ENCODE results near the gene TBC1D24.

TBC1D24 gene

GRCh38 chr16:2498531-2499253 lies 23.8 kb downstream of the TBC1D24 start:
- Histone ChIP-seq H3K36me3 (replicated peaks; ENCODE audit: low read depth, low read length) (no peaks in the 10 kb centered on the region), H3K4me1 (ENCODE audit: low read length) (peaks cover 9% of the 10 kb centered on the region)
- TF ChIP-seq, protein P1, sequence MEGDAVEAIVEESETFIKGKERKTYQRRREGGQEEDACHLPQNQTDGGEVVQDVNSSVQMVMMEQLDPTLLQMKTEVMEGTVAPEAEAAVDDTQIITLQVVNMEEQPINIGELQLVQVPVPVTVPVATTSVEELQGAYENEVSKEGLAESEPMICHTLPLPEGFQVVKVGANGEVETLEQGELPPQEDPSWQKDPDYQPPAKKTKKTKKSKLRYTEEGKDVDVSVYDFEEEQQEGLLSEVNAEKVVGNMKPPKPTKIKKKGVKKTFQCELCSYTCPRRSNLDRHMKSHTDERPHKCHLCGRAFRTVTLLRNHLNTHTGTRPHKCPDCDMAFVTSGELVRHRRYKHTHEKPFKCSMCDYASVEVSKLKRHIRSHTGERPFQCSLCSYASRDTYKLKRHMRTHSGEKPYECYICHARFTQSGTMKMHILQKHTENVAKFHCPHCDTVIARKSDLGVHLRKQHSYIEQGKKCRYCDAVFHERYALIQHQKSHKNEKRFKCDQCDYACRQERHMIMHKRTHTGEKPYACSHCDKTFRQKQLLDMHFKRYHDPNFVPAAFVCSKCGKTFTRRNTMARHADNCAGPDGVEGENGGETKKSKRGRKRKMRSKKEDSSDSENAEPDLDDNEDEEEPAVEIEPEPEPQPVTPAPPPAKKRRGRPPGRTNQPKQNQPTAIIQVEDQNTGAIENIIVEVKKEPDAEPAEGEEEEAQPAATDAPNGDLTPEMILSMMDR (IDR thresholded peaks at IDR 0.05; ENCODE audit: low read depth, low read length): no peak
- TF ChIP-seq EZH2phosphoT487 (IDR thresholded peaks at IDR 0.05; ENCODE audit: low read depth): no peak

DNA sequence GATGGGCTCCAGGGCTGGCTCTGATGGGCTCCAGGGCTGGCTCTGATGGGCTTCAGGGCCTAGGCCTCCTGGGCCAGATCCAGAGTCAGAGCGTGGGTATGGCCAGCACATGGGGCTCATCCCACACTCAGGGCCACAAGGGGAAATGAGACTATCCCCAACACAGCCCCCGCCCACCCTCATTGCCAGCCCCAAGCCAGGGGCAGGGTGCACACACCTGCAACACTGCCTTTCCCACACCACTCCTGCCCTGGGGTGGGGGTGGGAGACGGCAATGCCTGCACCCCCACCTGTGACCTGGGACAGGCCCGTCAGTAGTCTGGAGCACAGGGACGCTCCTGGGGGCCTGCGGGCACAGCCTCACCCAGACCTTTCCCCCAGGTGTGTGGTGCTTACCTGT lies 24.5 kb downstream of the TBC1D24 start:
- Histone ChIP-seq H2AFZ (ENCODE audit: low read depth, low read length) (no peak overlapping the region), H3K27me3 (ENCODE audit: low read depth, low read length) (no peaks in the 10 kb centered on the region), H3K4me1 (ENCODE audit: low read length) (peaks cover 9% of the 10 kb centered on the region), H3K36me3 (replicated peaks; ENCODE audit: low read depth, low read length) (no peaks in the 10 kb centered on the region), H3K9me3 (ENCODE audit: insufficient read depth, low read length) (no peaks in the 10 kb centered on the region), H3K4me3 (ENCODE audit: low read length) (no peak overlapping the region), H3K79me2 (ENCODE audit: low read length) (no peaks in the 10 kb centered on the region), H4K20me1 (ENCODE audit: insufficient read depth, low read length) (no peaks in the 10 kb centered on the region), H3K9ac (ENCODE audit: low read length) (no peak overlapping the region), H3K27ac (ENCODE audit: low read length) (no peak overlapping the region), H3K4me2 (ENCODE audit: low read length) (no peak overlapping the region)
- TF ChIP-seq EZH2phosphoT487 (IDR thresholded peaks at IDR 0.05; ENCODE audit: low read depth): no peak
- TF ChIP-seq, protein P1 (IDR thresholded peaks at IDR 0.05; ENCODE audit: low read depth, low read length): no peak

More at GRCh38 chr16:2498531-2499253, 23.8 kb downstream of the TBC1D24 start:
- no peak overlapping the region for H3K4me2 ChIP-seq (ENCODE audit: low read length)
- no peak overlapping the region for H3K4me3 ChIP-seq (ENCODE audit: low read length)
- no peak overlapping the region for H3K9ac ChIP-seq (ENCODE audit: low read length)
- no peaks in the 10 kb centered on the region for H3K9me3 ChIP-seq (ENCODE audit: insufficient read depth, low read length)
- no peaks in the 10 kb centered on the region for H4K20me1 ChIP-seq (ENCODE audit: insufficient read depth, low read length)
- H3K27me3 ChIP-seq (ENCODE audit: low read depth, low read length): no peaks in the 10 kb centered on the region
- H2AFZ ChIP-seq (ENCODE audit: low read depth, low read length): no peak overlapping the region
- H3K79me2 ChIP-seq (ENCODE audit: low read length): no peaks in the 10 kb centered on the region
- no peak overlapping the region for H3K27ac ChIP-seq (ENCODE audit: low read length)

- Histone ChIP-seq H3K36me3 (replicated peaks; ENCODE audit: low read depth, low read length) (no peaks in the 10 kb centered on the region), H3K27me3 (ENCODE audit: low read depth, low read length) (no peaks in the 10 kb centered on the region), H3K9ac (ENCODE audit: low read length) (no peak overlapping the region), H3K79me2 (ENCODE audit: low read length) (no peaks in the 10 kb centered on the region), H2AFZ (ENCODE audit: low read depth, low read length) (no peak overlapping the region), H3K4me1 (ENCODE audit: low read length) (peaks cover 9% of the 10 kb centered on the region), H3K27ac (ENCODE audit: low read length) (no peak overlapping the region), H3K4me2 (ENCODE audit: low read length) (no peak overlapping the region), H3K9me3 (ENCODE audit: insufficient read depth, low read length) (no peaks in the 10 kb centered on the region), H3K4me3 (ENCODE audit: low read length) (no peak overlapping the region), H4K20me1 (ENCODE audit: insufficient read depth, low read length) (no peaks in the 10 kb centered on the region)
- TF ChIP-seq, protein P1 (IDR thresholded peaks at IDR 0.05; ENCODE audit: low read depth, low read length): no peak
- TF ChIP-seq EZH2phosphoT487 (IDR thresholded peaks at IDR 0.05; ENCODE audit: low read depth): no peak
Observed at GRCh38 chr16:2499890-2500429, 25.0 kb downstream of the TBC1D24 start.

DNA sequence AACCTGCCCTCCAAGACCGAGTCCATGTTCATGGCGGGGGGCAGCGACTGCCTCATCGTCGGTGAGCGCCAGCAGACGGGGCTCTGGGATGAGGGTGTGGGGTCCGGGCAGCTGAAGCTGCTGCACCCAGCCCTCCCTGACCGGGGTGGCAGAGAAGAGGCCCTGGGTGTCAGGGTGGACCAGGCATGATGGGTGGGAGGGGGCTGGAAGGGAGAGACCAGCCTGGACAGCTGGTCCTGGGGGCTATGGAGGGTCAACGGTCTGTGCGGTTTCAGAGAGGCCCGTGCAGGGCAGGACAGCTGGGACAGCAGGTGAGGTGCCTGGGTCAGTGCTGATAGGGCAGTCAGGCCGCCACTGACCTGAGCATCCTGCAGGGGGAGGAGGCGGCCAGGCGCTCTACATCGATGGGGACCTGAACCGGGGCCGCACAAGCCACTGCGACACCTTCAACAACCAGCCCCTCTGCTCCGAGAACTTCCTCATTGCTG lies 25.5 kb downstream of the TBC1D24 start:
- Histone ChIP-seq H3K4me2 (ENCODE audit: low read length) (no peak overlapping the region), H4K20me1 (ENCODE audit: insufficient read depth, low read length) (no peaks in the 10 kb centered on the region), H3K27me3 (ENCODE audit: low read depth, low read length) (no peaks in the 10 kb centered on the region), H3K79me2 (ENCODE audit: low read length) (no peaks in the 10 kb centered on the region), H3K9ac (ENCODE audit: low read length) (no peak overlapping the region), H3K36me3 (replicated peaks; ENCODE audit: low read depth, low read length) (no peaks in the 10 kb centered on the region), H2AFZ (ENCODE audit: low read depth, low read length) (no peak overlapping the region), H3K4me1 (ENCODE audit: low read length) (peaks cover 9% of the 10 kb centered on the region), H3K27ac (ENCODE audit: low read length) (no peak overlapping the region), H3K4me3 (ENCODE audit: low read length) (no peak overlapping the region), H3K9me3 (ENCODE audit: insufficient read depth, low read length) (no peaks in the 10 kb centered on the region)
- TF ChIP-seq, protein P1 (IDR thresholded peaks at IDR 0.05; ENCODE audit: low read depth, low read length): no peak
- TF ChIP-seq EZH2phosphoT487 (IDR thresholded peaks at IDR 0.05; ENCODE audit: low read depth): no peak
